Kidney (tissue), 14 donors: ENCODE results near the gene MAPK1. TPM values are rescaled to one million over a fixed set of nuclear protein-coding genes. Genes with fewer than 3 reads are reported as not detected.
"Not testable (repeated sequence)": the region's sequence is repeated elsewhere in the genome, so short reads cannot be mapped to it uniquely, and the experiment has no call there.

Experiments
- DNase-seq, 5 donors: peaks; one replicate each; pipeline ENCODE4 v3.0.0-alpha.2; 2013 to 2020
- FAIRE-seq: peaks from 2 replicates; lab custom pipeline; 2012; peaks lifted over from hg19 to GRCh38; lab: Jason Lieb, UNC
- H3K27ac ChIP-seq, 2 donors: one replicate each; pipeline ENCODE4 v1.7.0; 2013; ENCODE audit warnings: low read depth in 2 of 2, low read length in 2 of 2, inconsistent platforms in 1 of 2
- H3K27me3 ChIP-seq: one replicate; pipeline ENCODE4 v1.7.1; 2013; ENCODE audit warnings: low read length, inconsistent platforms; ENCODE audit not compliant: control insufficient read depth, insufficient read depth
- H3K36me3 ChIP-seq, 3 donors: one replicate each; pipeline versions ENCODE4 v1.7.0 to v1.7.1; 2013; ENCODE audit warnings: low read length in 3 of 3, control low read depth in 1 of 3, inconsistent platforms in 1 of 3; ENCODE audit not compliant: insufficient read depth in 3 of 3, control insufficient read depth in 2 of 3
- H3K4me1 ChIP-seq, 3 donors: one replicate each; pipeline versions ENCODE4 v1.7.0 to v1.7.1; 2013; ENCODE audit warnings: low read length in 3 of 3, inconsistent platforms in 1 of 3, low read depth in 1 of 3; ENCODE audit not compliant: control insufficient read depth in 2 of 3, insufficient read depth in 2 of 3
- H3K4me3 ChIP-seq, 3 donors: one replicate each; pipeline versions ENCODE4 v1.7.0 to v1.8.1; 2013; ENCODE audit warnings: low read length in 3 of 3, control low read depth in 1 of 3, inconsistent platforms in 1 of 3
- H3K9ac ChIP-seq, 3 donors: one replicate each; pipeline versions ENCODE4 v1.7.0 to v1.7.1; 2013; ENCODE audit warnings: low read length in 3 of 3, control low read depth in 1 of 3, inconsistent platforms in 1 of 3
- H3K9me3 ChIP-seq, 3 donors: one replicate each; pipeline versions ENCODE4 v1.7.0 to v1.7.1; 2013; ENCODE audit warnings: low read length in 3 of 3, control low read depth in 1 of 3, inconsistent platforms in 1 of 3; ENCODE audit not compliant: control insufficient read depth in 2 of 3, insufficient read depth in 1 of 3
- intact Hi-C: fragments of 100-400 bp; cut with DNase I; formaldehyde crosslinking; loops from one replicate; pipeline ENCODE4 v1.11.1; 2022
- polyA plus RNA-seq: library from polyadenylated mRNA; stranded (reverse); fragments of 350-450 nt; fragmentation: Illumina TruSeq; extraction: RNeasy Lipid Tissue Mini Kit (QIAGEN cat#74804); gene quantifications from one replicate; pipeline ENCODE4 v1.2.3, GENCODE V29; 2014; ENCODE audit warnings: low read depth, low replicate concordance; ENCODE audit not compliant: insufficient read depth
- total RNA-seq: library from RNA; stranded (reverse); fragmentation: NEBNext Ultra II Directional; extraction: Animal tissue kit (Norgen Biotek cat#: 25700); gene quantifications from one replicate; pipeline ENCODE4 v1.2.1, GENCODE V29; 2021
- TF ChIP-seq, protein P1 (sequence below): IDR thresholded peaks from 3 replicates; pipeline ENCODE4 v1.5.1; 2012; ENCODE audit warnings: mild to moderate bottlenecking, moderate library complexity, borderline replicate concordance; ENCODE audit not compliant: insufficient read depth; ENCODE audit errors: extremely low read depth
- donor health status: control.
- donor health status: control.
- donor health status: control.
- donor health status: control.
- donor health status: control.
- donor health status: DM: yes; HTN: yes; CAD: no.
- donor health status: Normal renal cell carcinoma (clear cell type).

The MAPK1 gene
- total and polyA plus RNA-seq, 2 donors from 2014 or later, result 21.3 to 128 TPM

DNA sequence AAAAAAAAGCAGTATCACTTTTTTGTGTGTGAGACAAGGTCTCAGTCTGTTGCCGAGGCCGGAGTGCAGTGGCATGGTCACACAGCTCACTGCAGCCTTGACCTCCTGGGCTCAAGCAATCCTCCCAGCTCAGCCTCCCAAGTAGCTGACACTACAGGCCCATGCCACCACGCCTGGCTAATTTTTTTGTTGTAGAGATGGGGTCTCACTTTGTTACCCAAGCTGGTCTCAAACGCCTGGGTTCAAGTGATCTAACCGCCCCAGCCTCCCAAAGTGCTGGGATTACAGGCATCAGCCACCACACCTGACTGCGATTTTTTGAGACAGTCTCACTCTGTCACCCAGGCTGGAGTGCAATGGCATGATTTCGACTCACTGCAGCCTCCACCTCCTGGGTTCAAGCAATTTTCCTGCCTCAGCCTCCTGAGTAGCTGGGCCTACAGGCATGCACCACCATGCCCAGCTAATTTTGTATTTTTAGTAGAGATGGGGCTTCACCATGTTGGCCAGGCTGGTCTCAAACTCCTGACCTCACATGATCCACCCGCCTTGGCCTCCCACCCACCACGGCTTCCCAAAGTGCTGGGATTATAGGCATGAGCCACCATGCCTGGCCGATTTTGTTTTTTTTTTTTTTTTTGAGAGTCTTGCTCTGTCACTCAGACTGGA is 147.1 kb downstream of the MAPK1 start:
- H3K4me1 ChIP-seq, H3K27me3 ChIP-seq, H3K36me3 ChIP-seq, H3K9ac ChIP-seq, intact Hi-C loops, FAIRE-seq, H3K4me3 ChIP-seq, H3K9me3 ChIP-seq, H3K27ac ChIP-seq, DNase-seq: not testable (repeated sequence)

DNA sequence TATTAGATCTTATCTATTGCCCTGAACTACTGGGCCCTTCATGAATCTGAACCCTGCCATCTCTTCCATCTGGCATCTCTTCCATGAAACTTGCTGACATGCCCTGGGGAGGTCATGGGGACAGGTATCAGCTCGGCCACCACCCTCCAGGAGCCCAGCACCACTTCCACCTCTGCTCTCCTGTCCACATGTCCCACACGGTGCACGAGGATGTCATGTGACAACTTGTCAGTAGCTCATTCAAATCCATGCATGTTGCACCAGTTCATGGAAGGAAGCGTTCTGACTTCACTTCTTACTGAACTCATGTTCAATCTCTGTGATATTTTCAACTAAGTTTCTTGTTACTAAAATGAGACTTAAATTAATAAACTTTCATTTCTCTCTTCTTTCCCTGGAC is 148.4 kb downstream of the MAPK1 start:
- no peak overlapping the region for H3K27ac ChIP-seq
- DNase-seq, result no peak
- H3K27me3 ChIP-seq, result no peaks in the 10 kb centered on the region
- no peaks in the 10 kb centered on the region for H3K36me3 ChIP-seq
- intact Hi-C loops, result loop anchor here (10.0 kb wide), 1 partner anchor 216 kb away; no protein-coding TSS in a partner anchor
- no peak for FAIRE-seq
- no peak overlapping the region for H3K4me3 ChIP-seq
- TF ChIP-seq, protein P1, sequence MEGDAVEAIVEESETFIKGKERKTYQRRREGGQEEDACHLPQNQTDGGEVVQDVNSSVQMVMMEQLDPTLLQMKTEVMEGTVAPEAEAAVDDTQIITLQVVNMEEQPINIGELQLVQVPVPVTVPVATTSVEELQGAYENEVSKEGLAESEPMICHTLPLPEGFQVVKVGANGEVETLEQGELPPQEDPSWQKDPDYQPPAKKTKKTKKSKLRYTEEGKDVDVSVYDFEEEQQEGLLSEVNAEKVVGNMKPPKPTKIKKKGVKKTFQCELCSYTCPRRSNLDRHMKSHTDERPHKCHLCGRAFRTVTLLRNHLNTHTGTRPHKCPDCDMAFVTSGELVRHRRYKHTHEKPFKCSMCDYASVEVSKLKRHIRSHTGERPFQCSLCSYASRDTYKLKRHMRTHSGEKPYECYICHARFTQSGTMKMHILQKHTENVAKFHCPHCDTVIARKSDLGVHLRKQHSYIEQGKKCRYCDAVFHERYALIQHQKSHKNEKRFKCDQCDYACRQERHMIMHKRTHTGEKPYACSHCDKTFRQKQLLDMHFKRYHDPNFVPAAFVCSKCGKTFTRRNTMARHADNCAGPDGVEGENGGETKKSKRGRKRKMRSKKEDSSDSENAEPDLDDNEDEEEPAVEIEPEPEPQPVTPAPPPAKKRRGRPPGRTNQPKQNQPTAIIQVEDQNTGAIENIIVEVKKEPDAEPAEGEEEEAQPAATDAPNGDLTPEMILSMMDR, result no peak
- no peaks in the 10 kb centered on the region for H3K4me1 ChIP-seq
- no peak overlapping the region for H3K9ac ChIP-seq
- H3K9me3 ChIP-seq, result no peaks in the 10 kb centered on the region

DNA sequence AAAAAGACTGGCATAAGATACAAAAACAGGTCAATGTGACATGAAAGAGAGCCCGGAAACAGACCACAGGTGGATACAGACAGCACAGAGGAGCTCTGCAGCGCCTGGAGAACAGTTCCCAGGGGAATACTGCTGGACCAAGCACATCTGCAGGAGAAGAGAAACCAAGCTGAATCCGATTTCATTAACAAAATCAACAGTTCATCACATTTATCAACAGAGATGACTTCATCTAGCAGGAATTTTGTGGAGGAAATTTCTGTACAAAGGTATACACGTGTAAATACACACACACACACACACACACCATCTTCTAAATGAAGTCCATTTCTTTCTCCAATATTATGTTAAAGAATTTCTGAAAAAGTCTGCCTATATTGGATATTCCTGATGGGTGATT is 148.9 kb downstream of the MAPK1 start:
- Histone ChIP-seq H3K4me3 (no peak overlapping the region), H3K9me3 (no peaks in the 10 kb centered on the region), H3K9ac (no peak overlapping the region), H3K36me3 (no peaks in the 10 kb centered on the region), H3K27ac (no peak overlapping the region), H3K27me3 (no peaks in the 10 kb centered on the region), H3K4me1 (no peaks in the 10 kb centered on the region)
- FAIRE-seq (no peak), DNase-seq (no peak)
- intact Hi-C loops, result loop anchor here (10.0 kb wide), 1 partner anchor 216 kb away; no protein-coding TSS in a partner anchor
- TF ChIP-seq, protein P1, result no peak

DNA sequence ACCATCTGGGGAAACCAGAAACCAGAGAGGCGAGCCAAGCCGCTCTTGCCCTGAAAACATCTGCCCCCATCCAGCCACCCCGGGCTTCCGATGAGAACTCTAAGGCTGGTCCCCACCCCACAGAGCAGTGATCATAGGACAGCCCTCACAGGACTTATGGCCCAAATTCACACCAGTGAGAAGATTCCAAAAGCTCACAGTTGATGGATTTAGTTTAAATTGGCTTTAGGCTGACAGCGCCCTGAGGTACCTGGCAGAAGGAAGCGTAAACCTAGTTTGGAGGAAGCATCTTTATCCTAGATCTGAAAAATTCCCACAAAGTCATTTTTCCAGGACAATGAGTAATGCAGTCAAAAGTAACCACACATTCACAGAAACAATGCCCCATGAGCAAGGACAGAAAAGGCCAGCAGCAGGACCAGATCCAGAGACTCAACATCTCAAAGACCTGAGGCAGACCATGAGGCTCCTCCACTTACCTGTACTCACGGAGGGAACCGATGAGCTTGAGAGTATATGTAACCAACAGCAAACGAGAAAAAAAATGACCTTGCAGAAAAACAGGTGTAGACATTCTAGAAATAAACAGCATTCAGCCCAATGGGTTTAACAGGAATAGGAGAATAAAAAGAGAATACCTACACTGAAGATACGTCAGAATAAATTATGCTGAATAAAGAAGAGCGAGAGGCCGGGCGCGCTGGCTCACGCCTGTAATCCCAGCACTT is 150.9 kb downstream of the MAPK1 start:
- not testable (repeated sequence) for FAIRE-seq, DNase-seq, H3K36me3 ChIP-seq, H3K27me3 ChIP-seq, H3K4me3 ChIP-seq, H3K9me3 ChIP-seq, H3K4me1 ChIP-seq, H3K9ac ChIP-seq, H3K27ac ChIP-seq
- intact Hi-C loops, result loop anchor here (10.0 kb wide), 1 partner anchor 218 kb away; no protein-coding TSS in a partner anchor
